AG10803 (cell line): ENCODE data around the gene FADS3.

Experiments
- DNase-seq: peaks from one replicate; pipeline ENCODE4 v3.0.0; 2010; ENCODE audit warnings: low read depth
- H3K4me3 ChIP-seq: 2 replicates; pipeline ENCODE4 v1.5.1; 2011; ENCODE audit warnings: mild to moderate bottlenecking, low read length, control low read depth
- TF ChIP-seq, protein P1 (sequence below): conservative IDR thresholded peaks from 2 replicates; pipeline ENCODE4 v1.5.1; 2011; ENCODE audit warnings: mild to moderate bottlenecking, low read length, control low read depth, inconsistent platforms

The FADS3 gene

DNA sequence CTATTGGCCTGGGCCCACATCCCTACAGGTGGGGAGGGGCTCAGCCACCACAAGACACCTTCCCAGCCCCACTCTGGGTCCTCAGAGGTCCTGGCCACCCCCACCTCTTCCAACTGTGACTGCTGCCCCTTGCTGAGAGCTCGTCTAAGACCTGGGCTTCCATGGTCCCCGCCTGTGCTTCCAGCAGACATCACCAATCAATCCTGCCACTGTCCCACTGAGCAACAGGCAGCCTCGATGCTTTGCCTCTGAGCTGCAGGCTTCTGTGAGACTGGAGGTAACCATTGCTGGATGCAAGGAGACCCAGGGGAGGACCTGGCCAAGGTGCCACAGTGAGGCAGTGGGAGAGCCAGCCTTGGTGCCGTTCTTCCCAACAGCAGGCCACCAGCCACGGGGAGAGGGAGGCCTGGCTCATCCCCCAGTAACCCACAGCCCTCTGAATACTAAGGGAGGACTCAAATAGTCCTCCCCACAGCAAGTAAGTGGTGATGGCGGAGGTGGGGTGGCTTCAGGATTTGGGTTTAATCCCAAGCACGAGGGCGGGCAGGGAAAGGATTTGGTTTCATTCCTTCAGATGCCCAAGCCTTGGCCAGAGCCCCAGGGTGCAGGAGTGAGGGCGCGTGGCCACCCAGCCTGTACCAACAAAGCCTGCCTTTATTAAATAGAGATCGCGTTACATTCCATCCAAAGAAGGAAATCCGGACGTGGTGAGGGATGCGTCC is 5.5 kb upstream of the FADS3 start:
- H3K4me3 ChIP-seq = no peak overlapping the region
- DNase-seq = no peak
- TF ChIP-seq, protein P1, sequence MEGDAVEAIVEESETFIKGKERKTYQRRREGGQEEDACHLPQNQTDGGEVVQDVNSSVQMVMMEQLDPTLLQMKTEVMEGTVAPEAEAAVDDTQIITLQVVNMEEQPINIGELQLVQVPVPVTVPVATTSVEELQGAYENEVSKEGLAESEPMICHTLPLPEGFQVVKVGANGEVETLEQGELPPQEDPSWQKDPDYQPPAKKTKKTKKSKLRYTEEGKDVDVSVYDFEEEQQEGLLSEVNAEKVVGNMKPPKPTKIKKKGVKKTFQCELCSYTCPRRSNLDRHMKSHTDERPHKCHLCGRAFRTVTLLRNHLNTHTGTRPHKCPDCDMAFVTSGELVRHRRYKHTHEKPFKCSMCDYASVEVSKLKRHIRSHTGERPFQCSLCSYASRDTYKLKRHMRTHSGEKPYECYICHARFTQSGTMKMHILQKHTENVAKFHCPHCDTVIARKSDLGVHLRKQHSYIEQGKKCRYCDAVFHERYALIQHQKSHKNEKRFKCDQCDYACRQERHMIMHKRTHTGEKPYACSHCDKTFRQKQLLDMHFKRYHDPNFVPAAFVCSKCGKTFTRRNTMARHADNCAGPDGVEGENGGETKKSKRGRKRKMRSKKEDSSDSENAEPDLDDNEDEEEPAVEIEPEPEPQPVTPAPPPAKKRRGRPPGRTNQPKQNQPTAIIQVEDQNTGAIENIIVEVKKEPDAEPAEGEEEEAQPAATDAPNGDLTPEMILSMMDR = no peak

DNA sequence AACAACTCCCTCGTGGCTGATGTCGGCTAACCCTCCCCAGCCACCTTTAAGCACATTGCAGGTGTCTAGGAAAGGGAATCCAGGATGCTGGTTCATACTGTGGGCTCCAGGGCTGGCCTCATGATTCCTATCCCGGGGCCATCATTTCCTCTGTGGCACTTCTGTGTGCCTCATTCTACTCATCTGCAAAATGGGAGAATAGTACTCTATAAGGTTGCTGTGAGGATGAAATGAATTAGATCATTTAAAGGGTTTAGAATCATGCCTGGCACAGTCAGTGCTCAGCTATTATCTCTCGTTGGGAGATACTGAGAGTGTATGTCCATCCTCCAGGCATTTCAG is 4.3 kb upstream of the FADS3 start:
- TF ChIP-seq, protein P1 = no peak
- no peak for DNase-seq
- no peak overlapping the region for H3K4me3 ChIP-seq

DNA sequence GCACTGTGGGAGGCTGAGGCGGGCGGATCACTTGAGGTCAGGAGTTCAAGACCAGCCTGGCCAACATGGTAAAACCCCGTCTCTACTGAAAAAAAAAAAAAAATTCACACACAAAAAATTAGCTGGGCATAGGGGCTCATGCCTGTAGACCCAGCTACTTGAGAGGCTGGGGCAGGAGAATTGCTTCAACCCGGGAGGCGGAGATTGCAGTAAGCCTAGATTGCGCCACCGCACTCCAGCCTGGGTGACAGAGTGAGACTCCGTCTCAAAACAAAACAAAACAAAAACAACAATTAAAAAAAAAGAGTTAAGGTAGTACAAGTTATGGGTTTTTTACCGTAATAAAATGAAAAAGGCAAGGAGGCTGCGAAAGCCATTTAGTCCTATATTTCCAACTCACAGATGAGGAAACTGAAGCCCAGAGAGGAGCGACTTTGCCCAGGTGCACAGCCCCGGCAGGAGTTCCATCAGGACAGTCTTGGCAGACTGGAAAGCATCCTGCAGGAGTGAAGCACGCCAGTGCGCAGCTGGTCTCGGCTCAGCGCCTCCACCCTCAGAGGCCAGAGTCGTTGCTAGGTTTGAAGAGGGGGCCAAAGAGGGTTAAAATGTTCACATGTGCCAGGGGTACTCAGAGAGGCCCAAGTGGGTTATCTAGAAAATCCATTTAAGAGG is 3.8 kb upstream of the FADS3 start:
- no peak for DNase-seq
- TF ChIP-seq, protein P1 = no peak
- H3K4me3 ChIP-seq = no peak overlapping the region

DNA sequence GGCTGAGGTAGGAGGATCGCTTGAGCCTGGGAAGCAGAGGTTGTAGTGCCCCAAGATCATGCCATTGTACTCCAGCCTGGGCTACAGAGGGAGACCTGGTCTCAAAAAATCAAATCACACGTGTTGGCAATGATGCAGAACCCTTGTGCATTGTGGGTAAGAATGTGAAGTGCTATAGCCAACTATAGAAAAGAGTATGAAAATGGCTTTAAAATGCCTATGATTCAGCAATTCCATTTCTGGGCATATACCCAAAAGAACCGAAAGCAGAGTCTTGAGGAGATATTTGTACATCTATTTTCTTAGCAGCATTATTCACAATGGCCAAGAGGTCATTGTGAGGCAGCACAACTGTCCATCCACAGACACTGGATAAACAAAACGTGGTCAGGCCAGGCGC is 2.6 kb upstream of the FADS3 start:
- DNase-seq = peak; percentile 89
- TF ChIP-seq, protein P1 = no peak
- H3K4me3 ChIP-seq = no peak overlapping the region

DNA sequence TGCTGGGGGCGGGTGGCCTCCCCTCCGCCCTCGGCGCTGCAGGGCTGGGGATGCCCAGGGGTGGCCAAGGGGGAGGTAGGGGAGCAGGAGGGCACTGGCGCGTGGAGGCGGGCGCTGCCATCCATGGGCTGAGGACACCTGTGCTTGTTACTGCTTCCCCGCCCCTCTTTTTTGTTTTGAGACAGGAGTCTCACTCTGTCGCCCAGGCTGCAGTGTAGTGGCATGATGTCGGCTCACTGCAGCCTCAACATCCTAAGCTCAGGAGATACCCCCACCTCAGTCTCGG is 683 bp upstream of the FADS3 start:
- no peak for DNase-seq
- H3K4me3 ChIP-seq = peak overlapping the region; percentile 44
- TF ChIP-seq, protein P1 = no peak

DNA sequence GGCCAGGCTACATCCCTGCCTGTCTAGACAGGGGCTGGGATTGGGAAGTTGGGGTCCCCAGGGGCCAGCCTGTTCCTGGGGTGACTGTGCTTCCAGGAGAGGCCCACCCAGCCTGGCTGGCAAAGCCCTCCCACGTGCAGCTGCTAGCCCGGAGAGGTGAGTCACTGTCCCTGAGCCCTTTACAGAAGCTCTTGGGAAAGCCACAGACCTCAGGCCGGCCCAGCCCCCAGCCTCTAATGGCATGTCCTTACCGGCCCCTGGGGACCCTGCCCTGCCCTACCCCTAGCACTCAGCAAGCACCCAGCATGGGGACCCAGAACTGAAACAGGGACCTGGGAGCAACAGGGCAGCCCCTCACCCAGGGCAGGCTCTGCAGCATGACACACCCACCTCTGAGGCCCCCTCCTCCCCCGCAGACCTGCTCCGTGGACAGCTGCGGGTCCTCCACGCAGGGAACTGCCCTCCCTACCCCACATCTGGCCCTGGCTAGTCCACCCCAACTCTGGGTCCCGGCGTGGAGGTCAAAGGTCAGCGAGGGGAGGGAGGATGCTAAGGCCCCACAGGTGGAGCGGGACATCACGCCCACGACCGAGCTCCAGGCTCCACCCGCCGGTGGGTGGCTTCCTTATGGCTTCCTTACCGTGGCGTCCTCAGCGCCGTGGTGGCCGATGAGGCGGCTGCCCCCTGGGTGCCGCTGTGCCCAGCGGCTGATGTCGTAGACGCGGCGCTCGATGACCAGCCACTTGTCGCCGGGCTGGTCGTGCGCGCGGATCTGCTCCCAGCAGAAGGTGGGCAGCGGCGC is 615 bp downstream of the FADS3 start:
- TF ChIP-seq, protein P1 = no peak
- DNase-seq = peak; percentile 81
- H3K4me3 ChIP-seq = peak overlapping the region; percentile 98

DNA sequence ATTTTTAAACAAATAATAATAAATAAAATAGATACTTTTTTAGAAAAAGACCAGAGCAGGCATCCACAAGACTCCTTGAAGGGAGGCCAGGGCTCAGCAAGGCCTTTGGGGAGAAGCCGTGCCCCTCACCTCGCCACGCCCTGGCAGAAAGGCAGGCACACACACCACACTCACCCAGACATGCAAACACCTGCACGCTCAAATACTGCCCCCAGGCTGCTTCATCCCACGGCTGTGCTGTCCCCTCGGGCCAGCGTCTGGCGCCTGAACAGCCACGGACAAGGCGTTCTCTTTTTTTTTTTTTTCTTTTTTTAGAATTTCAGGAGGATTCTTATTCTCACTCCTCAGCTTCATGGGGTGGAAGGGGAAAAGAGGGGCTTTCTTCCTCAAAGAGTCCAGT is 1.5 kb downstream of the FADS3 start:
- DNase-seq = no peak
- TF ChIP-seq, protein P1 = no peak
- H3K4me3 ChIP-seq = peak overlapping the region; percentile 98
